ENCODE data around the gene CD63.

- TF ChIP-seq TCF7L2 (IDR thresholded peaks at IDR 0.05; ENCODE audit: borderline replicate concordance, low read depth, low read length) (no peak), ZNF335 (tag by site-specific recombination; conservative IDR thresholded peaks at IDR 0.05) (no peak), CTCF (tag by site-specific recombination; IDR thresholded peaks at IDR 0.05) (no peak), ZBTB8A (tag by site-specific recombination; IDR thresholded peaks at IDR 0.05) (no peak), ZNF423 (tag by site-specific recombination; IDR thresholded peaks at IDR 0.05) (no peak), ZNF549 (tag by site-specific recombination; IDR thresholded peaks at IDR 0.05) (no peak)
These were observed 23.7 kb downstream of the CD63 start for GRCh38 chr12:55704824-55705718.
